ENCODE data around the gene CCDC190. TPM values are rescaled to one million over a fixed set of nuclear protein-coding genes. Genes with fewer than 3 reads are reported as not detected.
"Not testable (repeated sequence)": the region's sequence is repeated elsewhere in the genome, so short reads cannot be mapped to it uniquely, and the experiment has no call there.

Gene CCDC190
- polyA plus RNA-seq, 3 donors: not detected

- H3K36me3 ChIP-seq (replicated peaks in 1 of 2; ENCODE audit: control insufficient read depth in 1 of 2, insufficient read depth in 2 of 2, low read length in 2 of 2); intact Hi-C loops (cut with micrococcal nuclease); H3K79me2 ChIP-seq (ENCODE audit: insufficient read depth, low read length); H3K4me1 Mint-ChIP-seq; H3K4me3 Mint-ChIP-seq; H3K36me3 Mint-ChIP-seq; H3K27ac ChIP-seq (ENCODE audit: low read depth in 1 of 2, low read length in 2 of 2); H3K4me3 ChIP-seq (replicated peaks in 1 of 3; ENCODE audit: low read depth in 2 of 3, low read length in 3 of 3); DNase-seq; H3K9me3 ChIP-seq (replicated peaks in 1 of 2; ENCODE audit: control insufficient read depth in 1 of 2, insufficient read depth in 1 of 2, low read length in 2 of 2); H3K9me3 Mint-ChIP-seq; H2AFZ ChIP-seq (ENCODE audit: insufficient read depth, low read depth, low read length, poor library complexity, severe bottlenecking); H3K9ac ChIP-seq (ENCODE audit: insufficient read depth, low read length, poor library complexity, severe bottlenecking); H3K4me1 ChIP-seq (ENCODE audit: control insufficient read depth in 1 of 2, insufficient read depth in 2 of 2, low read length in 2 of 2); H4K20me1 ChIP-seq (ENCODE audit: insufficient read depth, low read length); H3K4me2 ChIP-seq (replicated peaks; ENCODE audit: extremely low read depth, low read length, poor library complexity, severe bottlenecking); H3K27ac Mint-ChIP-seq: not testable (repeated sequence)
- no CpG with 5 or more reads among the region's 2 CpGs for WGBS (ENCODE audit: insufficient coverage)
- peaks cover 25 to 26% of the 10 kb centered on the region in 2 donors for H3K27me3 ChIP-seq (ENCODE audit: control insufficient read depth in 2 of 2, insufficient read depth in 2 of 2, low read length in 2 of 2)
- peaks cover 15 to 23% (median 21%) of the 10 kb centered on the region in 3 donors for H3K27me3 Mint-ChIP-seq (ENCODE audit: low read depth in 3 of 3)
Observed at GRCh38 chr1:162818136-162818535, 42.8 kb downstream of the CCDC190 start.

DNA sequence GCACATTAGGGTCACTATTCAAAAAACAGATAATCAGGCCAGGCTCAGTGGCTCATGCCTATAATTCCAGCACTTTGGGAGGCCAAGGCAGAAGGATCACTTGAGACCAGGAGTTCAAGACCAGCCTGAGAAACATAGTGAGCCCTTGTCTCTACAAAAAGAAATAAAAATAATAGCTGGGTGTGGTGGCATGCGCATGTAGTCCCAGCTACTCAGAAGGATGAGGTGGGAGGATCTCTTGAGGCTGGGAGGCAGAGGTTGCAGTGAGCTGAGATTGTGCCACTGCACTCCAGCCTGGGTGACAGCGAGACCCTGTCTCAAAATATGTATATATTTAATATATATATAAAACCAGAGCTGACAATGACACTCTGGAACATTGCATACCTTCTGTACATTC is 48.6 kb downstream of the CCDC190 start:
- H2AFZ ChIP-seq (ENCODE audit: insufficient read depth, low read depth, low read length, poor library complexity, severe bottlenecking); H3K9me3 ChIP-seq (replicated peaks in 1 of 2; ENCODE audit: control insufficient read depth in 1 of 2, insufficient read depth in 1 of 2, low read length in 2 of 2); H3K4me3 ChIP-seq (replicated peaks in 1 of 3; ENCODE audit: low read depth in 2 of 3, low read length in 3 of 3); H3K4me3 Mint-ChIP-seq; H4K20me1 ChIP-seq (ENCODE audit: insufficient read depth, low read length); H3K27ac ChIP-seq (ENCODE audit: low read depth in 1 of 2, low read length in 2 of 2); intact Hi-C loops (cut with micrococcal nuclease); H3K27me3 Mint-ChIP-seq (ENCODE audit: low read depth in 3 of 3); H3K4me1 Mint-ChIP-seq; H3K4me1 ChIP-seq (ENCODE audit: control insufficient read depth in 1 of 2, insufficient read depth in 2 of 2, low read length in 2 of 2); DNase-seq; H3K79me2 ChIP-seq (ENCODE audit: insufficient read depth, low read length); H3K27ac Mint-ChIP-seq; H3K36me3 ChIP-seq (replicated peaks in 1 of 2; ENCODE audit: control insufficient read depth in 1 of 2, insufficient read depth in 2 of 2, low read length in 2 of 2); H3K27me3 ChIP-seq (ENCODE audit: control insufficient read depth in 2 of 2, insufficient read depth in 2 of 2, low read length in 2 of 2); H3K9me3 Mint-ChIP-seq; H3K9ac ChIP-seq (ENCODE audit: insufficient read depth, low read length, poor library complexity, severe bottlenecking); H3K4me2 ChIP-seq (replicated peaks; ENCODE audit: extremely low read depth, low read length, poor library complexity, severe bottlenecking): not testable (repeated sequence)
- peaks cover 25 to 29% of the 10 kb centered on the region in 2 donors for H3K36me3 Mint-ChIP-seq
- no CpG with 5 or more reads among the region's 2 CpGs for whole genome bisulfite sequencing (ENCODE audit: insufficient coverage)

- H3K4me1 ChIP-seq (ENCODE audit: control insufficient read depth in 1 of 2, insufficient read depth in 2 of 2, low read length in 2 of 2); H3K9ac ChIP-seq (ENCODE audit: insufficient read depth, low read length, poor library complexity, severe bottlenecking); H3K4me3 ChIP-seq (replicated peaks in 1 of 3; ENCODE audit: low read depth in 2 of 3, low read length in 3 of 3); H3K27me3 ChIP-seq (ENCODE audit: control insufficient read depth in 2 of 2, insufficient read depth in 2 of 2, low read length in 2 of 2); H3K9me3 ChIP-seq (replicated peaks in 1 of 2; ENCODE audit: control insufficient read depth in 1 of 2, insufficient read depth in 1 of 2, low read length in 2 of 2); DNase-seq; H3K27ac Mint-ChIP-seq; H3K27me3 Mint-ChIP-seq (ENCODE audit: low read depth in 3 of 3); H2AFZ ChIP-seq (ENCODE audit: insufficient read depth, low read depth, low read length, poor library complexity, severe bottlenecking); H4K20me1 ChIP-seq (ENCODE audit: insufficient read depth, low read length); H3K4me3 Mint-ChIP-seq; H3K4me2 ChIP-seq (replicated peaks; ENCODE audit: extremely low read depth, low read length, poor library complexity, severe bottlenecking); H3K9me3 Mint-ChIP-seq; H3K27ac ChIP-seq (ENCODE audit: low read depth in 1 of 2, low read length in 2 of 2); H3K79me2 ChIP-seq (ENCODE audit: insufficient read depth, low read length); H3K4me1 Mint-ChIP-seq; intact Hi-C loops (cut with micrococcal nuclease): not testable (repeated sequence)
- H3K36me3 ChIP-seq (replicated peaks in 1 of 2; ENCODE audit: control insufficient read depth in 1 of 2, insufficient read depth in 2 of 2, low read length in 2 of 2): peaks cover 12 to 32% of the 10 kb centered on the region in 2 donors
- no CpG with 5 or more reads among the region's 2 CpGs for whole genome bisulfite sequencing (ENCODE audit: insufficient coverage)
- H3K36me3 Mint-ChIP-seq: peaks cover 65 to 68% of the 10 kb centered on the region in 2 donors
Observed at GRCh38 chr1:162807503-162807902, 53.5 kb downstream of the CCDC190 start.

Other genes starting within 250 kb of the CCDC190 start
- under 1 TPM in 1 of 3 donors, not detected in 2; 0.07 TPM for gene DDR2, start 228.7 kb downstream of the CCDC190 start, polyA plus RNA-seq
- gene HSD17B7, start 70.5 kb downstream of the CCDC190 start, polyA plus RNA-seq: 10 to 100 TPM; 11.6 to 15.4 (median 11.9) TPM
- not detected for gene RGS4, start 208.2 kb upstream of the CCDC190 start, polyA plus RNA-seq